ENCODE measurements around the gene SLC9A9. TPM values are rescaled to one million over a fixed set of nuclear protein-coding genes. Genes with fewer than 3 reads are reported as not detected.

The SLC9A9 gene
- total and polyA plus RNA-seq, 2 of the 8 experiments (the other 6 are each of a cell fraction or from before 2014, with no cell fraction given), result 0.48 to 1.1 TPM

DNA sequence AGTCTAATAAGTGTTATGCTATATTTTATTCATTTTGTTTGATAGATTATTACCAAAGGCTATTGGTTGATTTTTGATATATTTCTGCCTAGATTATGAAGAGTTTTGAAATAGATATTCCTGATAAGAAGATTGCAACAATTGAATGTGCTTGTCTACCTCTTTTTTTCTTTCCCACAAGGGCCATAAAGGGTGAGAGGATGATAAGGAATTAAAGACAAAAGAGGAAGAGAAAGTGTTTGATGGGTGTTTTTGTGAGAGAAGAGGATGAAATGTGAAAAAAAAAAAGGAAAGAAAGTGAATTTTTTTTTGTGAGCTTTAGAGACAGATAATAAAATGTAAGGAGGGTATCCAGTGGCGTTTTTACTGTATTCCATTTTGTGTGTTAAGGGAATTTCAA lies 484.3 kb downstream of the SLC9A9 start (continued):
- TF ChIP-seq, protein P1, sequence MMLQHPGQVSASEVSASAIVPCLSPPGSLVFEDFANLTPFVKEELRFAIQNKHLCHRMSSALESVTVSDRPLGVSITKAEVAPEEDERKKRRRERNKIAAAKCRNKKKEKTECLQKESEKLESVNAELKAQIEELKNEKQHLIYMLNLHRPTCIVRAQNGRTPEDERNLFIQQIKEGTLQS (IDR thresholded peaks at IDR 0.05; ENCODE audit: insufficient read depth, low read depth, low read length), result no peak
- TF ChIP-seq SIRT6 (IDR thresholded peaks at IDR 0.05; ENCODE audit: low read length), result no peak
- TF ChIP-seq POLR2AphosphoS5 (IDR thresholded peaks at IDR 0.05; ENCODE audit: low read depth, low read length), result no peak
- TF ChIP-seq CTBP2 (IDR thresholded peaks at IDR 0.05; ENCODE audit: borderline replicate concordance, insufficient read depth, insufficient read length, low read length), result no peak
- no peak for TF ChIP-seq POU5F1 (IDR thresholded peaks at IDR 0.05; ENCODE audit: low read depth, low read length)
- no peak for TF ChIP-seq NRF1 (IDR thresholded peaks at IDR 0.05; ENCODE audit: low read depth, low read length)
- TF ChIP-seq, protein P2, sequence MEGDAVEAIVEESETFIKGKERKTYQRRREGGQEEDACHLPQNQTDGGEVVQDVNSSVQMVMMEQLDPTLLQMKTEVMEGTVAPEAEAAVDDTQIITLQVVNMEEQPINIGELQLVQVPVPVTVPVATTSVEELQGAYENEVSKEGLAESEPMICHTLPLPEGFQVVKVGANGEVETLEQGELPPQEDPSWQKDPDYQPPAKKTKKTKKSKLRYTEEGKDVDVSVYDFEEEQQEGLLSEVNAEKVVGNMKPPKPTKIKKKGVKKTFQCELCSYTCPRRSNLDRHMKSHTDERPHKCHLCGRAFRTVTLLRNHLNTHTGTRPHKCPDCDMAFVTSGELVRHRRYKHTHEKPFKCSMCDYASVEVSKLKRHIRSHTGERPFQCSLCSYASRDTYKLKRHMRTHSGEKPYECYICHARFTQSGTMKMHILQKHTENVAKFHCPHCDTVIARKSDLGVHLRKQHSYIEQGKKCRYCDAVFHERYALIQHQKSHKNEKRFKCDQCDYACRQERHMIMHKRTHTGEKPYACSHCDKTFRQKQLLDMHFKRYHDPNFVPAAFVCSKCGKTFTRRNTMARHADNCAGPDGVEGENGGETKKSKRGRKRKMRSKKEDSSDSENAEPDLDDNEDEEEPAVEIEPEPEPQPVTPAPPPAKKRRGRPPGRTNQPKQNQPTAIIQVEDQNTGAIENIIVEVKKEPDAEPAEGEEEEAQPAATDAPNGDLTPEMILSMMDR (IDR thresholded peaks at IDR 0.05; ENCODE audit: control extremely low read depth in 1 of 3, insufficient read depth in 1 of 3, low read depth in 1 of 3, low read length in 3 of 3), result no peak
- TF ChIP-seq FOSL1 (IDR thresholded peaks at IDR 0.05; ENCODE audit: insufficient read depth, low read depth, low read length), result no peak
